Endothelial cell of umbilical vein (primary cell): ENCODE data around the gene GRAMD2B. TPM values are rescaled to one million over a fixed set of nuclear protein-coding genes. Genes with fewer than 3 reads are reported as not detected.

Experiments used
- BruUV-seq: library from RNA; stranded (reverse); fragments of 400-500 nt; replicated peaks from 2 replicates; lab custom pipeline; 2021; lab: Mats Ljungman, UMichigan
- CTCF ChIA-PET: fragments of 300-600, 350-600 bp; sonication (Branson Sonifier 250); formaldehyde crosslinking; loops from one replicate; lab custom pipeline; 2021; ENCODE audit warnings: antibody characterized with exemption, inconsistent platforms; lab: Charles Lee
- POLR2A ChIA-PET: fragments of 300-600, 350-600 bp; sonication (Branson Sonifier 250); formaldehyde crosslinking; loops from one replicate; lab custom pipeline; 2021; ENCODE audit warnings: antibody characterized with exemption, inconsistent platforms; lab: Charles Lee
- DNase-seq: peaks from one replicate; pipeline ENCODE4 v3.0.0-alpha.2; 2011; ENCODE audit warnings: low read depth, low spot score
- FAIRE-seq: peaks from 2 replicates; lab custom pipeline; 2011; peaks lifted over from hg19 to GRCh38; lab: Jason Lieb, UNC
- H2AFZ ChIP-seq: 2 replicates; pipeline ENCODE4 v1.6.0; 2012; ENCODE audit warnings: low read depth, low read length, control low read depth, inconsistent platforms
- H3K27ac ChIP-seq: 2 replicates; pipeline ENCODE4 v1.5.1; 2011; ENCODE audit warnings: low read depth, mild to moderate bottlenecking, control low read depth, low read length, moderate library complexity; ENCODE audit not compliant: insufficient read depth
- H3K27me3 ChIP-seq, 2 experiments: 2 replicates each; pipeline versions ENCODE4 v1.6.0 to v1.6.1; 2011; ENCODE audit warnings: low read length in 2 of 2, mixed read lengths in 1 of 2; ENCODE audit not compliant: control insufficient read depth in 2 of 2, insufficient read depth in 2 of 2
- H3K36me3 ChIP-seq, 2 experiments: 2 replicates in 1 of 2; 3 replicates in 1 of 2; pipeline ENCODE4 v1.5.1; 2011; ENCODE audit warnings: low read length in 2 of 2, mild to moderate bottlenecking in 1 of 2, moderate library complexity in 1 of 2; ENCODE audit not compliant: control insufficient read depth in 2 of 2, insufficient read depth in 2 of 2; ENCODE audit errors: extremely low read depth in 1 of 2
- H3K4me1 ChIP-seq: 3 replicates; pipeline ENCODE4 v1.5.1; 2011; ENCODE audit warnings: mild to moderate bottlenecking, low read length; ENCODE audit not compliant: control insufficient read depth, insufficient read depth; ENCODE audit errors: extremely low read depth
- H3K4me2 ChIP-seq: 2 replicates; pipeline ENCODE4 v1.6.1; 2011; ENCODE audit warnings: low read length, control low read depth, mixed read lengths; ENCODE audit not compliant: insufficient read depth
- H3K4me3 ChIP-seq, 3 experiments: fragments of 200-600 bp in 1 of 3; sonication (generic), shearing (Covaris generic) in 1 of 3; replicated peaks in 1 of 3; 2 replicates each; pipeline ENCODE4 v1.5.1; 2011 to 2016; ENCODE audit warnings: control low read depth in 3 of 3, low read length in 3 of 3, mild to moderate bottlenecking in 2 of 3, inconsistent platforms in 1 of 3, low read depth in 1 of 3, moderate library complexity in 1 of 3; ENCODE audit not compliant: insufficient read depth in 1 of 3
- H3K79me2 ChIP-seq: 2 replicates; pipeline ENCODE4 v1.6.0; 2012; ENCODE audit warnings: low read length, inconsistent platforms; ENCODE audit not compliant: control insufficient read depth, insufficient read depth
- H3K9ac ChIP-seq: replicated peaks from 2 replicates; pipeline ENCODE3; 2011; ENCODE audit warnings: low read length, control low read depth; ENCODE audit not compliant: insufficient read depth; ENCODE audit errors: extremely low read depth
- H3K9me1 ChIP-seq: replicated peaks from 3 replicates; pipeline ENCODE4 v1.6.0; 2011; ENCODE audit warnings: mild to moderate bottlenecking, low read length; ENCODE audit not compliant: control insufficient read depth, insufficient read depth; ENCODE audit errors: extremely low read depth
- H3K9me3 ChIP-seq: replicated peaks from 2 replicates; pipeline ENCODE4 v1.5.1; 2012; ENCODE audit warnings: low read length, inconsistent platforms; ENCODE audit not compliant: control insufficient read depth, insufficient read depth
- H4K20me1 ChIP-seq: replicated peaks from 2 replicates; pipeline ENCODE3; 2011; ENCODE audit warnings: mild to moderate bottlenecking, low read length; ENCODE audit not compliant: control insufficient read depth, insufficient read depth; ENCODE audit errors: extremely low read depth
- EZH2 ChIP-seq: IDR thresholded peaks from 2 replicates; pipeline ENCODE4 v1.6.1; 2012; ENCODE audit warnings: borderline replicate concordance, low read depth, mild to moderate bottlenecking, moderate library complexity, low read length, inconsistent platforms; ENCODE audit not compliant: severe bottlenecking
- FOS ChIP-seq: IDR thresholded peaks from 2 replicates; pipeline ENCODE4 v1.6.1; 2011; ENCODE audit warnings: mild to moderate bottlenecking, low read length, moderate library complexity, borderline replicate concordance; ENCODE audit not compliant: insufficient read depth
- GATA2 ChIP-seq: IDR thresholded peaks from 2 replicates; pipeline ENCODE4 v1.7.0; 2011; ENCODE audit warnings: low read depth, mild to moderate bottlenecking, moderate library complexity, mixed read lengths, low read length; ENCODE audit not compliant: insufficient read length, insufficient read depth
- JUN ChIP-seq: IDR thresholded peaks from 2 replicates; pipeline ENCODE4 v1.6.1; 2011; ENCODE audit warnings: borderline replicate concordance, low read depth; ENCODE audit not compliant: insufficient read length, insufficient read depth
- MYC ChIP-seq: IDR thresholded peaks from one replicate; pipeline ENCODE4 v1.6.1; 2011; ENCODE audit warnings: mild to moderate bottlenecking, low read depth, low read length
- POLR2A ChIP-seq: IDR thresholded peaks from 2 replicates; pipeline ENCODE4 v1.6.1; 2012; ENCODE audit warnings: low read depth, mild to moderate bottlenecking, control low read depth, low read length
- POLR2AphosphoS5 ChIP-seq: IDR thresholded peaks from 2 replicates; pipeline ENCODE4 v1.6.1; 2012; ENCODE audit warnings: low read depth, mild to moderate bottlenecking, control low read depth, low read length, moderate library complexity; ENCODE audit not compliant: insufficient read depth
- dilution Hi-C: fragments of 300-500 bp; cut with MboI; formaldehyde crosslinking; loops from one replicate; pipeline ENCODE4 v1.15.0; 2019; ENCODE audit warnings: low sequenced_read_pairs; ENCODE audit not compliant: extremely low pct_ligation_motif_present
- intact Hi-C: fragments of 100-400 bp; cut with micrococcal nuclease; formaldehyde crosslinking; loops from one replicate; pipeline ENCODE4 v1.10.0; 2022
- polyA plus RNA-seq, 4 experiments: library from polyadenylated mRNA; depleted of rRNA in 3 of 4; stranded (reverse) in 3 of 4; unstranded in 1 of 4; fragments of >200 nt; gene quantifications; 2 replicates each; pipeline versions ENCODE4 v1.2.1 to v1.2.3, GENCODE V29; 2011 to 2012; ENCODE audit warnings: missing spikeins in 1 of 4
- total RNA-seq: library from RNA; stranded (reverse); gene quantifications from 2 replicates; pipeline ENCODE4 v1.2.3, GENCODE V29; 2021
- TF ChIP-seq, protein P1 (sequence below), 2 donors: IDR thresholded peaks; 1 replicate in 1 of 2; 2 replicates in 1 of 2; pipeline ENCODE4 v1.5.1; 2011; ENCODE audit warnings: low read length in 2 of 2, mild to moderate bottlenecking in 2 of 2, moderate library complexity in 2 of 2, control low read depth in 1 of 2, inconsistent platforms in 1 of 2, low read depth in 1 of 2; ENCODE audit not compliant: insufficient read depth in 1 of 2; ENCODE audit errors: extremely low read depth in 1 of 2
- TF ChIP-seq, protein P2 (sequence below): IDR thresholded peaks from 2 replicates; pipeline ENCODE4 v1.6.1; 2011; ENCODE audit not compliant: insufficient read depth, insufficient read length

The GRAMD2B gene
- total and polyA plus RNA-seq, 2 donors (not counting 3 experiments of a cell fraction or from before 2014, with no cell fraction given) = 2.0 to 5.5 TPM

GRCh38 chr5:126385524-126386502, 37.4 kb upstream of the GRAMD2B start:
- Histone ChIP-seq H3K4me1 (no peaks in the 10 kb centered on the region), H3K27ac (no peak overlapping the region), H4K20me1 (no peaks in the 10 kb centered on the region), H3K9me1 (no peaks in the 10 kb centered on the region), H3K9ac (no peak overlapping the region), H2AFZ (no peak overlapping the region), H3K27me3 (no peaks in the 10 kb centered on the region), H3K79me2 (no peaks in the 10 kb centered on the region), H3K4me3 (no peak overlapping the region), H3K36me3 (no peaks in the 10 kb centered on the region), H3K4me2 (no peak overlapping the region), H3K9me3 (no peaks in the 10 kb centered on the region)
- ChIA-PET POLR2A (no interaction called here), CTCF (interaction anchor here (1.9 kb wide), 1 partner anchor 16 kb away, joined by 7 read pairs; no protein-coding TSS in a partner anchor)
- DNase-seq = no peak
- no peak for TF ChIP-seq POLR2A
- TF ChIP-seq EZH2 = no peak
- no peak for TF ChIP-seq MYC
- TF ChIP-seq POLR2AphosphoS5 = no peak
- TF ChIP-seq, protein P1, sequence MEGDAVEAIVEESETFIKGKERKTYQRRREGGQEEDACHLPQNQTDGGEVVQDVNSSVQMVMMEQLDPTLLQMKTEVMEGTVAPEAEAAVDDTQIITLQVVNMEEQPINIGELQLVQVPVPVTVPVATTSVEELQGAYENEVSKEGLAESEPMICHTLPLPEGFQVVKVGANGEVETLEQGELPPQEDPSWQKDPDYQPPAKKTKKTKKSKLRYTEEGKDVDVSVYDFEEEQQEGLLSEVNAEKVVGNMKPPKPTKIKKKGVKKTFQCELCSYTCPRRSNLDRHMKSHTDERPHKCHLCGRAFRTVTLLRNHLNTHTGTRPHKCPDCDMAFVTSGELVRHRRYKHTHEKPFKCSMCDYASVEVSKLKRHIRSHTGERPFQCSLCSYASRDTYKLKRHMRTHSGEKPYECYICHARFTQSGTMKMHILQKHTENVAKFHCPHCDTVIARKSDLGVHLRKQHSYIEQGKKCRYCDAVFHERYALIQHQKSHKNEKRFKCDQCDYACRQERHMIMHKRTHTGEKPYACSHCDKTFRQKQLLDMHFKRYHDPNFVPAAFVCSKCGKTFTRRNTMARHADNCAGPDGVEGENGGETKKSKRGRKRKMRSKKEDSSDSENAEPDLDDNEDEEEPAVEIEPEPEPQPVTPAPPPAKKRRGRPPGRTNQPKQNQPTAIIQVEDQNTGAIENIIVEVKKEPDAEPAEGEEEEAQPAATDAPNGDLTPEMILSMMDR (IDR thresholded peaks at IDR 0.05; ENCODE audit: extremely low read depth in 1 of 2, insufficient read depth in 1 of 2, low read depth in 1 of 2, low read length in 2 of 2) = no peak
- no peak for TF ChIP-seq GATA2
- TF ChIP-seq JUN = no peak
- no peak for TF ChIP-seq FOS
- TF ChIP-seq, protein P2, sequence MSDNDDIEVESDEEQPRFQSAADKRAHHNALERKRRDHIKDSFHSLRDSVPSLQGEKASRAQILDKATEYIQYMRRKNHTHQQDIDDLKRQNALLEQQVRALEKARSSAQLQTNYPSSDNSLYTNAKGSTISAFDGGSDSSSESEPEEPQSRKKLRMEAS = no peak
- no peak for FAIRE-seq
- no TSS peak for BruUV-seq
- dilution Hi-C loops (no loop called here), intact Hi-C loops (no loop called here)
